Mesodermal cell (in vitro differentiated cells): Measurements from ENCODE around the gene NEUROG2.

Experiments
- H3K27ac ChIP-seq: 2 replicates; pipeline ENCODE4 v1.7.0; 2013; ENCODE audit warnings: mild to moderate bottlenecking, low read depth, low read length, moderate library complexity; ENCODE audit not compliant: severe bottlenecking
- H3K36me3 ChIP-seq: 2 replicates; pipeline ENCODE4 v1.7.1; 2013; ENCODE audit warnings: mild to moderate bottlenecking, low read length, moderate library complexity; ENCODE audit not compliant: control insufficient read depth, insufficient read depth
- H3K4me1 ChIP-seq: one replicate; pipeline ENCODE4 v1.7.1; 2013; ENCODE audit warnings: mild to moderate bottlenecking, low read length; ENCODE audit not compliant: insufficient read depth, control insufficient read depth, poor library complexity, severe bottlenecking
- H3K4me3 ChIP-seq: 2 replicates; pipeline ENCODE4 v1.7.0; 2013; ENCODE audit warnings: low read length, control low read depth, mild to moderate bottlenecking; ENCODE audit not compliant: insufficient read depth, poor library complexity, severe bottlenecking; ENCODE audit errors: extremely low read depth
- H3K9me3 ChIP-seq: 2 replicates; pipeline ENCODE4 v1.7.1; 2013; ENCODE audit warnings: mild to moderate bottlenecking, low read length, moderate library complexity; ENCODE audit not compliant: control insufficient read depth
- WGBS, 2 experiments: methylation state at CpG; one replicate each; pipeline ENCODE4 v1.1.5; 2013; ENCODE audit warnings: missing lambda C conversion rate in 2 of 2; ENCODE audit not compliant: insufficient coverage in 2 of 2; 5-methylcytosine and 5-hydroxymethylcytosine counted together

NEUROG2 gene

GRCh38 chr4:112485930-112486329 lies 30.1 kb downstream of the NEUROG2 start:
- no peak overlapping the region for H3K4me3 ChIP-seq
- 73 to 80% methylated on average over 4 of the region's 5 CpGs for WGBS, 2 experiments
- no peaks in the 10 kb centered on the region for H3K4me1 ChIP-seq
- H3K27ac ChIP-seq: no peak overlapping the region
- peaks cover 10% of the 10 kb centered on the region for H3K9me3 ChIP-seq
- H3K36me3 ChIP-seq: no peaks in the 10 kb centered on the region

DNA sequence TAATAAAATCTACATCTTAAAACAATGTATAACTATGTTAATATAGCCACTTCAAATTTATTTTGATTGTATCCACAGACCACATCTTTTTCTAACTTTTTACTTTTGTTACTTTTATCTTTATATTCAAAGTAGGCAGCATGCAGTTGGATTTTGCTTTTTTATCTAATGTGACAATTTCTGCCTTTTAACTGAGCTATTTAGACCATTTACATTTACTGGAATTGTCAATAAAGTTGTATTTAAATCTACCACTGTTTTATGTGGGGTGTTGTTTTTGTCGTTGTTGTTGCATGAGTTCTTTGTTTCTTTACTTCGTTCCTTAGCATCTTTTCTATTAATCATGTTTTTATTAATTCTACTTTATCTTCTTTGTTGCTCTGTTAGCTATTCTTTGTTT lies 42.0 kb downstream of the NEUROG2 start:
- WGBS, 2 experiments: no CpG with 5 or more reads among the region's 2 CpGs
- no peaks in the 10 kb centered on the region for H3K9me3 ChIP-seq
- H3K4me1 ChIP-seq: no peaks in the 10 kb centered on the region
- no peak overlapping the region for H3K4me3 ChIP-seq
- no peaks in the 10 kb centered on the region for H3K36me3 ChIP-seq
- H3K27ac ChIP-seq: no peak overlapping the region

- H3K36me3 ChIP-seq: no peaks in the 10 kb centered on the region
- H3K27ac ChIP-seq: no peak overlapping the region
- no peaks in the 10 kb centered on the region for H3K4me1 ChIP-seq
- no peak overlapping the region for H3K4me3 ChIP-seq
- no peaks in the 10 kb centered on the region for H3K9me3 ChIP-seq
Observed at GRCh38 chr4:112472318-112472717, 43.7 kb downstream of the NEUROG2 start.
